Effector CD8-positive, alpha-beta T cell (primary cell): ENCODE results near the gene SAE1.
A peak's percentile ranks its signal among the peaks of the same experiment; 100 is the strongest.

ENCODE experiments used
- DNase-seq: peaks from one replicate; lab custom pipeline; 2025; lab: John Stamatoyannopoulos, UW

Gene SAE1

DNA sequence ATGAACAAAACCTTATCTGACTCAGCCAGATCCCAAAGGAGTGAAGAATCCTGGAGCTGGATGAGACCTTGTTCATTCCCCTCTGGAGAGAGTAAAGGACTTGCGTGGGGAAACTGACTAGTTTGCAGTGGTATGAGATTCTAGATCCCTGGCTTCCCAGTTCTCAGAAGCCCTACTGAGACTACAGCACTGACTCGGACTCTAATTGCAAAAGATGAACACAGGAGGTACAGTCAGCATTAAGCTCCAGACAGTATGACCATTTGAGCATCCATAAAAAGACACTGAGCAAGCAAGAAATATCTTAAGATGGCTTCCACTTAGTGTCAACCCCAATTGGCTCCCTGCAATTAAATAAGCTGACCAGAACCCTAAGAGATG lies 23.8 kb upstream of the SAE1 start:
- no peak for DNase-seq

DNA sequence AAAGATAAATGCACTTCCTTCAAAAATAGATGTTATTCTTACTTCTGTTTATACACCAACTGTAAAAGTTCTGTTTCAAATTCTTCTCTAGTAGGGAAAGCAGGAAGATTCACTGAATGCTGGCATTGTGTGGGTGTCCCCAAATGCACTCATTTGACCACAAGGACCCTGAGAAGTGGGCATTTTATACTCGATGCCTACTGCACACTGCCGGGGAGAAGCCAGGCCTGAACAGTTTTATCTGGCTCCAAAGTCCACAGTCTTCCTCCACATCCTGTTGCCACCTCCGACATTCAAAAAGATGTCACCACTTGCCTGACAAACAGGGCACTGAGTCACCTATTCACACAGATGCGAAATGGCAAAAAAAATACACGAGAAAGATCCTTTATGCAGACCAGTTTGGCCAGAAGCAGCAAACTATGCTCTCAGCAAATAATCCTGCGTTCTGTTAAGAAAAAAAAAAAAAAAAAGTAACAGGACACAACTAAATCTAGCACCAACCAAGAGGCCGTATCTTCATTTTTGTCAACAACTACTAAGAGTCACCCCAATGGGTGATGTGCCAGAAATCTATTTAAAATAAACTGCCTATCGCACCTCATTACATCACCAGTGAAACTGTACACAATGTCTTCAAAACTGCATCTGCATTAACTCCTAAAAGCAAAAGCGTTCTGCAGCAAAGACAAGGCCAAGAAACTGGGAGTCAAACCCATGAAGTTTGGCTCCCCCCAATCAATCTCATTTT lies 23.3 kb upstream of the SAE1 start:
- DNase-seq = no peak

DNA sequence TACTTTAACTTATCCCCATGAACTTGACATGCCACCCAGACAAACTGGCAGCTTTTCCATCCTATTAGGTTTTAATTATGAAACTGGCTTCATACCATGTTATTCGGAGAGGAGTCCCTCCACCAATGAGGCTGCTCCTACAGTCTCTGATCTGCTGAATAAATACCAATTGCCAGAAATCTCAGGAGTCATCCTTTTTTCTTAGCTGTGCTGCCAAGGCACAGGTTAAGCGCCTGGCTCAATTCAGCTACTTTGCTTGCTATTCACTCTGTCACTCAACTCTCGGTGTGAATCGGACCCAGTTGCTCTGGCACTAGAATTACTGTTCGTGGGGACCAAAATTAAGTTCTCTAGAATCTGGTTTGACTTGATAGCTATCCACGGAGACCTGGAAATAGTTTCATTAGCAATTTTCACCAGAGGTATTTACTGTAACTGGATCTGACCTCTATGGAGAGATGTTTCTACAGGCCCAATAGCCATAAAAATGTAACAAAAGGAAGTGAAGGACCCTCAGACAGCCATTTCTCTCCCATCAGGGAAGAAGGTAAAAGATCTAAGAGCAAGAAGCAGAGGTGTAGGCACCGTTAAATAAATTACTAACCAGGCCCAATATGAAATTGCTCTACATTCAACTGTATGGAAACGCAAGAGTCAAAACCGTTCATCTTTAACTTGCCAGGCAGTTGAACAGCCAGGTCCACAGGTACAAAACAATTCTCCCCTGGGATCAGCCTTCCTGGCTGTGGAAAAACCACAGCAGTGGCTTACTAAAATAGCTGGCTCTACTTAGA lies 22.5 kb upstream of the SAE1 start:
- DNase-seq = no peak

DNA sequence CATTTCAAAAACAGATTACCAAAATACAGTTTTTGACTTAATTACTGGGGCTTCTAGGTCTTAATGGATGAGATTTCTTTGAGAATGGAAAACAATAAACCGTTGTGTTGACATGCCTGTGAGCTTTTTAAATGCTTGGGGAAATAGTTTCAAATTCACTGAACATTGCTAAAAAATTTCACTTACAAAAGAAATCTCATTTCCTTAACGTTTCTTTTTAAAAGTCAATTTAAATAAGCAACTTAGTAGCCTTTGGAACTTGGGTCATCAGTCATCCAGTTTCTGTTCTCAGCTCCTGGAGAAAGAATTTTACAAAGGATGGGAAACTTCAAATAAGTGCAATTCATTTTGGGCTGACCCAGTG lies 21.5 kb upstream of the SAE1 start:
- DNase-seq = no peak

GRCh38 chr19:47109541-47110375 lies 20.9 kb upstream of the SAE1 start:
- peak; percentile 6 for DNase-seq

GRCh38 chr19:47110521-47111005 lies 20.1 kb upstream of the SAE1 start:
- DNase-seq = peak; percentile 11

DNA sequence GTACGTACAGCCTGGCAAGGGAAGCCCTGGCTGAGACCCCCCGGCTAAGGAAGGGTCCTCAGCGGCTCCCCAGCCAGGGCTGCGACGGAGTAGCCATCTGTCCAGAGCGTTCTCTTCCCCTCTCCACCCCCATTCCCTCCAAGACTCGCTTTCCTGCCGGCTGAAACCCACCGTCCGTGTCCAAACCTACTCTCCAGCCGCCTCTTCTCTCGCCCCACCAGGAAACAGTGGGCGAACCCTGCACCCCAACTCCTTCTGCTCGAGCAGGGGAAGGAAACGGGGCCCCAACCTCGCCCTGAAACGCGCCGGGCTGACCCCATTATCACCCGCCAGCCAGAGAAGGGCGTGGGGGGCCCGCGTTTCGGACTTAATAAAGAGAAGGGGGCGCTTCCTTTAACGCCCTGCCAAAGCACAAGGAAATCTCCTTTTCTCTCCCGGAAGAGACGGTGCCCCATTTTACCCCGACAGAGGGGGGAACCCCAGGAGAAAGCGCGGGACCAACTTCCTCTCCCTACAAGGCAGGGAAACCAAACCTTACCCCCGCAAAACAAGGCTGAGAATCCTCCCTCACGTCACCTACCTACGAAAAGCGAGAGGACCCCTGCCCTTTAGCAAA lies 19.5 kb upstream of the SAE1 start:
- DNase-seq = peak; percentile 32

DNA sequence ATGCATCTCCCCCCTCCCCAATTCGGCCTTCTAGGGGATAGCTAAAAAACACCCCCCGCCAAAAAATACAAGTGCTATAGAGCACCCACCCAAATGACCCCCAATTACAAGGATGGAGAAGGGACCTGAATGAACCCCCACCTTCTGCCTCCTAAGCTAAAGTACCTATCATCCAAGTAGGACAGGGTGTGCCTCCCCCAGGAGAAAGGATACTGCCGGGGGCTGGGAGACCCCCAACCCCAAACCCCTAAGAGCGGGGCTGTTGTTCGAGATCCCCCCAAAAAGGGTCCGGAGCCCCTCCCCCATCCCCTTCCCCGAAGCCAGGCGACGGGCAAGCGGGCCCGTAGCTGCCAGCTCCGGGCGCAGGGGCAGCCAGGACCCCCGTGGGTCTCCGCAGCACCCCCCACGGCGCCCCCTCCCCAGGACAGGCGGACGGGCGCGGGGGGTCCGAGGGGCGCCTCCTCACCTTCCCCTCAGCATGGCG lies 18.9 kb upstream of the SAE1 start:
- no peak for DNase-seq

GRCh38 chr19:47112166-47112996 lies 18.3 kb upstream of the SAE1 start:
- peak; percentile 72 for DNase-seq

- DNase-seq = peak; percentile 99
Observed at GRCh38 chr19:47112997-47113849, 17.4 kb upstream of the SAE1 start, which contains the start of gene ZC3H4. Gene ZC3H4 (minus strand): TSS chr19:47113776. CDS start chr19:47112584, 1,192 bp downstream.

- no peak for DNase-seq
Observed at GRCh38 chr19:47113850-47114651, 16.6 kb upstream of the SAE1 start.

GRCh38 chr19:47120470-47121067 lies 10.1 kb upstream of the SAE1 start:
- DNase-seq = no peak

DNA sequence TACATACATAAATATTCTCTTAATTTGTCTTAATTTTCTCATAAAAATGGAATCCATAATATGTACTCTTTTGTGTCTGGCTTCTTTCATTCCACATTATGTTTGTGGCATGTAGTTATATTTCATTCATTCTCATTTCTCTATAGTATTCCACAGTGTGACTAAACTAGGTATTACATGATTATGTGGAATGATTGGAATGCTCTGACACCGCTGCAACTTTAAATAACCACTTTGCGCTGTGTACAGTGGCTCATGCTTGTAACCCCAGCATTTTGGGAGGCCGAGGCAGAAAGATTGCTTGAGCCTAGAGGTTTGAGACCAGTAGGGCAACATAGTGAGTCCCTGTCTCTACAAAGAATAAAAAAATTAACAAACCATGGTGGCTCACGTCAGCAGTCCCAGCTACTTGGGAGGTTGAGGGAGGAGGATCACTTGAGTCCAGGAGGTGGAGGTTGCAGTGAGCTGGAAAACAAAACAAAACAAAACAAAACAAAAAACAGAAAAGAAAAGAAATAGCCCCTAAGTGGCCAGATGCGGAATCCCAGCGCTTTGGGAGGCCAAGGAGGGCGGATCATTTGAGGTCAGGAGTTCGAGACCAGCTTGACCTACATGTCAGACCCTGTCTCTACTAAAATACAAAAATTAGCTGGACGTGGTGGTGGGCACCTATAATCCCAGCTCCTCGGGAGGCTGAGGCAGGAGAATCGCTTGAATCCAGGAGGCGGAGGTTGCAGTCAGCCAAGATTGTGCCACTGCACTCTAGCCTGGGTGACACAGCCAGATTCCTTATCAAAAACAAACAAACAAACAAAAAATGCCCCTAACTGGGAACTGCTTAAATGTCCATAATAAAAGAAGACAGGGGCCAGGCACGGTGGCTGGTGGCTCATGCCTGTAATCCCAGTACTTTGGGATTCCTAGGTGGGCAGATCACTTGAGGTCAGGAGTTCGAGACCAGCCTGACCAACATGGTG lies 8.0 kb upstream of the SAE1 start:
- no peak for DNase-seq

- no peak for DNase-seq
Observed at GRCh38 chr19:47123406-47123805, 7.2 kb upstream of the SAE1 start.

GRCh38 chr19:47124937-47125668 lies 5.5 kb upstream of the SAE1 start:
- DNase-seq = no peak

- no peak for DNase-seq
Observed at GRCh38 chr19:47125669-47125938, 5.0 kb upstream of the SAE1 start.

GRCh38 chr19:47129579-47129978 lies 1.1 kb upstream of the SAE1 start:
- DNase-seq = no peak
